NT2/D1 (cell line): ENCODE results near the gene HOOK2.

ENCODE experiments used
- SUZ12 ChIP-seq: IDR thresholded peaks from 2 replicates; pipeline ENCODE4 v1.6.1; 2011; ENCODE audit not compliant: insufficient read length, insufficient read depth; ENCODE audit errors: extremely low read depth
- ZNF274 ChIP-seq: IDR thresholded peaks from 2 replicates; pipeline ENCODE4 v1.6.1; 2011; ENCODE audit warnings: mild to moderate bottlenecking, low read depth, low read length

DNA sequence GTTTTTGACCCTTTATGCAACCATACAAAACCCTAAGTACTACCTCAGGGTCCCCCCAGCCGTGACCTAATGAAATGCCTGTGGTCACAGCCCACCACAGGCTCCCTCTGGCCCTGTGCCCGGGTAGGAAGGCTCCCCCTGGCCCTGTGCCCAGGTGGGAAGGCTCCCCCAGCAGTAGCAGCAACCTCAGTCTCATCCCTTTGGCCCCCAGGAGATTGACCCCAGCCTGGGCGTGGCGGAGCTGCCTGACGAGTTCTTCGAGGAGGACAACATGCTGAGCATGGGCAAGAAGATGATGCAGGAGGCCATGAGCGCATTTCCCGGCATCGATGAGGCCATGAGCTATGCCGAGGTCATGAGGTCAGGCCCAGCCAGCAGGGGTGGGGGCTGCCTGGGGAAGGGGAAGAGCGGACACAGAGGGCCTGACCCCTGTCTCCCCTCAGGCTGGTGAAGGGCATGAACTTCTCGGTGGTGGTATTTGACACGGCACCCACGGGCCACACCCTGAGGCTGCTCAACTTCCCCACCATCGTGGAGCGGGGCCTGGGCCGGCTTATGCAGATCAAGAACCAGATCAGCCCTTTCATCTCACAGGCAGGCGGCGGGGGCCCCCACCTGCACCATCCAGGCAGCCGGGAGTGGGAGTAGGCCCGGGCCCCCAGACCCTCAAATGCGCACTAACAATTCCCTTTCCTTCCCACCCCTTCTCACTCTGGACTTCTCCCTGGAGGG is 30.0 kb downstream of the HOOK2 start:
- TF ChIP-seq SUZ12 (no peak), ZNF274 (no peak)
